ENCODE results near the gene OTUD7B.

DNA sequence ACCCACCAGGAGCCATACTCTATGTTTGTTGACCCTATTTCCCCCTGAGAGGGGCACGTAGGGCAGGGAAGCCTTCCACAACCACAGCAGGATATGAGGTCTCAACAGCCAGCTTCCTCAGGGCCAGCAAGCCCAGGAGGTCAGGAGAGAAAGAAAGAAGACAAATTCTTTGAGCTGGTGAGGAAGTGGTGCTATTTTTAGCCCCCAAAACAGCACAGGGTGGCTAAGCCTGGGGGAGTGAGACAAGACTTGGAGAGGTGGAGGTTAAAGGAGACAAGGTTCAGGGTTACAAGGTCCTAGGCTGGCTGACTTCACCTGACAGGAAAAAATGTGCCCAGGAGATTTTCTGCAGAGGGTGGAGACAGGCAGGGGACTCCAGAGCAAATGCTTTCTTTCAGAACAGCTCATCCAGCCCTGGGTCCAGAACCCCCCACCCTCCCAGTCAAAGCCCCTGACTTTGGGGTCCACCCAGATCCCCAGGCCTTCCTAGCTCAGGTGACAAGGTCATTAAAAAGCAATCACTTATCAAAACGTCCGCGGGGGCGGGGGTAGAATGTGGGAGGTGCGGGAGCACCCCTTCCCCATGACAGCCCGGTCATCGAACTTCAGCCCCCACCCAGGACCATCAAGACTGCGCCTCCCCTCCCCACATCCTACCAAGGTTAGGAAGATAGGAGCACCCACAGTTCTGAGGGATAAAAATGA, 94.2 kb downstream of the OTUD7B start:
- TF ChIP-seq, protein P1, sequence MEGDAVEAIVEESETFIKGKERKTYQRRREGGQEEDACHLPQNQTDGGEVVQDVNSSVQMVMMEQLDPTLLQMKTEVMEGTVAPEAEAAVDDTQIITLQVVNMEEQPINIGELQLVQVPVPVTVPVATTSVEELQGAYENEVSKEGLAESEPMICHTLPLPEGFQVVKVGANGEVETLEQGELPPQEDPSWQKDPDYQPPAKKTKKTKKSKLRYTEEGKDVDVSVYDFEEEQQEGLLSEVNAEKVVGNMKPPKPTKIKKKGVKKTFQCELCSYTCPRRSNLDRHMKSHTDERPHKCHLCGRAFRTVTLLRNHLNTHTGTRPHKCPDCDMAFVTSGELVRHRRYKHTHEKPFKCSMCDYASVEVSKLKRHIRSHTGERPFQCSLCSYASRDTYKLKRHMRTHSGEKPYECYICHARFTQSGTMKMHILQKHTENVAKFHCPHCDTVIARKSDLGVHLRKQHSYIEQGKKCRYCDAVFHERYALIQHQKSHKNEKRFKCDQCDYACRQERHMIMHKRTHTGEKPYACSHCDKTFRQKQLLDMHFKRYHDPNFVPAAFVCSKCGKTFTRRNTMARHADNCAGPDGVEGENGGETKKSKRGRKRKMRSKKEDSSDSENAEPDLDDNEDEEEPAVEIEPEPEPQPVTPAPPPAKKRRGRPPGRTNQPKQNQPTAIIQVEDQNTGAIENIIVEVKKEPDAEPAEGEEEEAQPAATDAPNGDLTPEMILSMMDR (IDR thresholded peaks at IDR 0.05), result no peak
- TF ChIP-seq POLR2A (IDR thresholded peaks at IDR 0.05), result no peak
